ENCODE data around the gene TM4SF1.
"Not testable (repeated sequence)": the region's sequence is repeated elsewhere in the genome, so short reads cannot be mapped to it uniquely, and the experiment has no call there.

TM4SF1 gene

DNA sequence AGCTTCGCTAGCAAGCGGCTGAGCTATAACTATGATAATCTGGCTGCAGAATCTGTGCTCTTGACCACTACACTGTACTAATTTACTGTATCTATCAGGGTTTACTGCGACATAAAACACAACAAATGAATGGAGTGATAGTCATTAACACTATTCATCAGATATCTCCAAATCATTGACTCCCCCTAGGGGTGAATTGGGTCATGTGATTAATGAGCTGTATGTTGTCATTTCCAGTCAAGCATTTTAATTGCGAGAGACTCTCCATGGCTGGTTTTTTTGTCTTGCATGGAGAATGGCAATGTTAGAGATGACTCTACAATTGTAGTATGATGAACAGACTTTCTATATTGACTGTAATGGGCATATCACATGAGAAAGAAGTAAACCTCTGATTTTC lies 33.5 kb downstream of the TM4SF1 start:
- DNase-seq (ENCODE audit: low spot score) = no peak

DNA sequence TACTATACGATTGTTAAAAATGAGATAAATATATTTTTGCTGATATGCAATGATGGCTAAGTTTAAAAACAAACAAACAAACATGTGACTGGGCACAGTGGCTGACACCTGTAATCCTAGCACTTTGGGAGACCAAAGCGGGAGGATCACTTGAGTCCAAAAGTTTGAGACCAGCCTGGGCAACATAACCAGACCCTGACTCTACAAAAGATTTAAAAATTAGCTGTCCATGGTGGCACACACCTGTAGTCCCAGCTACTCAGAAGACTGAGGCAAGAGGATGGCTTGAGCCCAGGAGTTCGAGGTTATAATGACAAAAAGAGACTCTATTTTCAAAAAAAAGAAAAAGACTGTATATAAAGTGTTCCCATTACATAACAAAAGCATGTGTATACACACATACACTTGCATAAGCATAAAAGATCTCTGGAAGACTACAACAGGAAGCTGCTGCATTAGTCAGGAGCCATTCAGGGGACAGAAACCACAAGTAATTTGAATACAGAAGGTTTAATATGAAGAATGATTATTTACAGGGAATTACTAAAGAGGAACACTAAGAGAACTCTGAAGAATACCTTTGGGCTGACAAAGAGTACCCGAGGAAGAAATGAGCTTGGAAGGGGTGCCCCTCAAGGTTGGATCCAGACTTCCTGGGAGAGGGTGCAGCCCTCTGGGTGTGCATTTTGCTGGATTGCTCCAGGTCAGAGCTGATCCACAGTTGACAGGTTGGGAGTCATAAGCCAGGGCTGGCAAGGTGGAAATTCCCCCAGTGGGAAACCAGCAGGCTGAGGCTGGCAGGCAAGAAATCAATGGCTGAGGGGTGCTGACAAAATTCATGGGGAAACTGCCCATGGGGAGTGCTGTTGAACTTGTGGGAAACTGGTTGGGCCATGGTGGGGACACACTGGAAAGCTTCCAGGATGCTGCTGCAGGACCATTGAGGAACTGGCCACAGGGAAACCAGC lies 34.8 kb downstream of the TM4SF1 start:
- DNase-seq (ENCODE audit: low spot score) = no peak

GRCh38 chr3:149340310-149340933 lies 37.0 kb downstream of the TM4SF1 start:
- no peak for DNase-seq (ENCODE audit: low spot score)

DNA sequence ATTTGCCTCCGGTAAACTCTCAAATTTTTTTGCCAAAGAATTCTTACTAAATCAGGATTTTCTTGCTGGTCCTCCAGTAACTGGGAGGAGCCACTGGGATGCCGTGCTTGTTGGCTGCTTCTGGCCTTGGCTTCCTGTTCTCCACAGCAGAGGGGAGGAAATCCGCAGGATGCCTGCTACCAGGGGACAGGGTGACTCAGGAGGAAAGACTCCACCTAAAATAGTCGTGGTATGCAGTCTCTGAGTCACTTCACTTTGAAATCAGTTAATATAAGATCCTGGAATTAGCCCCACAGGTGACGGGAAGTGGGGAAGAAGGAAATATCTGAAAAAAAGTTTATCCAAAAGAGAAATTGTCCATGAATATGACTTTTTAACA lies 37.5 kb downstream of the TM4SF1 start:
- DNase-seq (ENCODE audit: low spot score) = peak; percentile 84

- not testable (repeated sequence) for DNase-seq (ENCODE audit: low spot score)
These were observed 40.0 kb downstream of the TM4SF1 start for GRCh38 chr3:149337486-149337885.

GRCh38 chr3:149336925-149337324 lies 40.5 kb downstream of the TM4SF1 start:
- DNase-seq (ENCODE audit: low spot score) = no peak

DNA sequence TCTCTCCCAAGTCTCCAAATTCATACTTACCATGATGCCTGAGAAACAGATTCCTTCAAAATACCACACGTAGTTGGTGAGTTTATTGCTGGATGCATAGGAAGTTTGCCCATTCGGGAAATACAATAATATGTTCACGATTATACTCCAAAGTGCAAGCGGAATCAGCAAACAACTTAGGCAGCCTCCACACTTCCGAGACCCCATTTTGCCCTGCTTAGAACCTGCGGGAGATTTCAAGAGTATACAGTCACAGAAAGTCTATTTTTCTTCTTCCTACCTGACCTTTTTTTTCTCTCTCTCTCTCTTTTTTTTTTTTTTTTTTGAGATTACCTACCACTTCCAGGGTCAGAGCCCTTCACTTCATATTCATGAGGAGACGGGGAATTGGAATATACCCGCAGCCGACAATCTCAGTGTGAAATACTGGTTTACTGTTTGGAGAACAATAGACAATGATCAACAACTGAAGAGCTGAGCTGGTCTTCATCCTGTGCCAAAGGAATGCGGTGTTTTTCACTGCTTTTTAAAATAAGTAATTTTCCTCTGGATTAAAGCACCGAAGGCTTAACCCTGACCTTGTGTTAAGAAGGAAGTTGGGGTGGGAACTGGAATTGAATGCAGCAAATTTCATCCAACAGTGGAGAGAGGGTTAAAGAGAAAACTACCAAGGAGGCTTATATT lies 44.1 kb downstream of the TM4SF1 start, which contains the start of gene TM4SF18:
TM4SF18 (minus strand) TSS at position 461 of the 684 bp plus-strand sequence; CDS start at position 207, 254 bp downstream.
- DNase-seq (ENCODE audit: low spot score) = peak; percentile 63

DNA sequence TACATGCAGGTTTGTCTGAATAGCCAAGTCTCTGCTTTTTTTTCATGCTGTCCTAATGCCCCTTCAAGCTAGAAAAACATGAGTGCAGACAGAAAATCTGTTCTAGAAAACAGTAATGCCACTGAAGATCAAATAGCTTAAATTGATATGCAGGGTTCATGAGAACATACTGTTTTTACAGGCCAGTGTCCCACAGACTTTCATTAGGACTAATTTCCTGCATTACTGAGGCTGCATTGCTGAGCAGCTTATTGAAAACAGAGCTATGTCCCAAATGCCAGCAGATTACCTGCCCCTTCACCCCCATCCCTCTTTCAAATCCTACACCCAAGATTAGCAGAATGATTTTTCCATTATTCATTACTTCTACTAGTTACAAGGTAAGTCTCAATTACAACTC lies 44.7 kb downstream of the TM4SF1 start:
- DNase-seq (ENCODE audit: low spot score) = no peak

DNA sequence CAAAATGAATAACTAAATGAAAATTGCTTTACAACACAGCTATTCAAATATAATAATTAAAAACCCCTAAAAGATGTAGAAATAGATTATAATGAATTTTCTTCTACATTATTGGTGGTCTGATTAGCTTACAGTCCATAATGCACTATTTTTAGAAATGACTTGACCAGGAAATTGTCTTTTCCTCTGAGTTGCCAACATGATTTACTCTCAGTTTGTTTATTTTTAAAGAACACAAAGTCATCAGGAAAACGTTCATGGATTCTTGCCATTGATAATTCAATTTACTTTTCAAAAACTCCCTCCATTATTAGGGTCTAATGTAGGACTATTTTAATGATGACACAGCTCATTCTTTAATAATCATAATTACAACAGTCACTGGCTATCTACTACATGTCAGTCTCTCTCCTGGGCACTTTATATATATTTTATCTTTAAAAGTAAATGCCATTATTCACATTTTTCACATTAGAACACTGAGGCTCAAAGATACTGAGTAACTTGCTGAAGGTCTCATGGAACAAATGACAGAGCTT lies 45.2 kb downstream of the TM4SF1 start:
- no peak for DNase-seq (ENCODE audit: low spot score)

- no peak for DNase-seq (ENCODE audit: low spot score)
These were observed 46.1 kb downstream of the TM4SF1 start for GRCh38 chr3:149331396-149331795.

DNA sequence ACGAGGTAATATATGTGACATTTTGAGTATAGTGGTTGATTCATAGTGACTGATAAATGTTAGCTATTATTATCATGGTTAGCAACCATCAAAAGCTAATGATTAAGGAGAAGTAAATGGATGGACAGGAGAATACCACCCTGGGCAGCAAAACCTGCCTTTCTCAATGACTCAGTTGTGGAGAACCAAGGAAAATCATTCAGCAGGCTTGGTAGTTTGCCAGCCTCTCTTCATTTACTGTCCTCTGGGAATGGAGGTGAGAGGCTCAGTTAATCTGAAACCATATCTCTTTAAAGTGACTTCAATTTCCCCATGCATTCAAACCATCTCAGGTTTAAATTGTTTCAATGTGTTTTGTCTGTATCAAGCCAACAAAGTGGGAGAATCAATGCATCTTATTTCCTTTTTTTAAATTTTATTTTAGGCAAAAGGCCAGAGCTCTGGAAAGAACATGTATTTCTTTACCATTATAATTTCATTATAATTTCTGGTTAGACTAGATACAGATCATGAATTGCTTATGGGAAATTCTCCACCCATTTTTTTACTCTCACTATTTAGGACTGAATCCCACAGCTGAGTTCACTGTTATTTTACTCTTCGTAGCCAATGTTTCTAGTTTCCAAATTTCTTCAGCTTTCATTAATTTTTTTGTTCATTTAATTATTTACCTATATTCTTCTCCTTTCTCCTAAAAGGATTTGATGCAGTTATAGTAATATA lies 46.7 kb downstream of the TM4SF1 start:
- DNase-seq (ENCODE audit: low spot score) = no peak

GRCh38 chr3:149327156-149327555 lies 50.3 kb downstream of the TM4SF1 start:
- DNase-seq (ENCODE audit: low spot score) = no peak

DNA sequence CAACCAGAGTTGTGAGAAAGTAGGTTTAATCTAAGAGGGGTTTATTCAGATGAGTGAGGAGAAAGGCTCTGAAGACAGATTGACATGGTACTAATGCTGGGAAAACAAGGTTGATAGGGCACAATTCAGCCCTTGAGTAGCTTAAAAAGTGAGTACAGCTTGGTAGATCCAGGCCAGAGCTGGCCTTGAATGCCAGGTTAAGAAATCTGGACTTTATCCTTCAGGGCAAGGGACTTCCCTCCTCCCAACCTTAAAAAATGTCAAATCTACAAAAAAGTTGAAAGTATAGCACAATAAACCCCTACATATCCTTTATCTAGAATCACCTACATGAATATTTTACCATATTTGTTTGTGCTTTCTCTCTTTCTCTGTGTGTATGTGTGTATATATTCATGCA lies 51.9 kb downstream of the TM4SF1 start:
- DNase-seq (ENCODE audit: low spot score) = no peak

DNA sequence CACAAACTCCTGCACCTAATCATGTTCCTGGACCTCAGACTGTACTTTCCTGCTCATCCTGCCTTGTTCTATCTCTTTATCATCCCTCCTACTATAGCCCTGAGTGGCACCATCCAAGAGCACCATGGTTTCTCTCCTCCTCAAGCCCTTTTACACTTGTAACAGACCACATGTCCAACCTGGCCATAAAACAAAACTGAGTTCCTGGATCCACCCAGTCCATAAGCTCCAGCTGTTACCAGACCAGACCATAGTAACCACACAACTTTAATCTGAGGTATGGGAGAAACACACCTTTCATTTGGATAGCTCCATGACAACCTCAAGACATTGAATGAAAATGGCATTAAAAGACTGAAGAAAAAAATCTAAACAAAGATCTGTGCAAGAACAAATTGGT lies 53.1 kb downstream of the TM4SF1 start:
- DNase-seq (ENCODE audit: low spot score) = no peak

- DNase-seq (ENCODE audit: low spot score) = no peak
These were observed 55.8 kb downstream of the TM4SF1 start for GRCh38 chr3:149321640-149322039.

GRCh38 chr3:149321136-149321535 lies 56.3 kb downstream of the TM4SF1 start:
- no peak for DNase-seq (ENCODE audit: low spot score)

GRCh38 chr3:149319750-149320149 lies 57.7 kb downstream of the TM4SF1 start:
- no peak for DNase-seq (ENCODE audit: low spot score)
